NCI-H1092 (cell line): ENCODE data around the gene CLEC7A.

Source experiments
- DNase-seq: peaks from one replicate; lab custom pipeline; 2025; lab: John Stamatoyannopoulos, UW

CLEC7A gene

DNA sequence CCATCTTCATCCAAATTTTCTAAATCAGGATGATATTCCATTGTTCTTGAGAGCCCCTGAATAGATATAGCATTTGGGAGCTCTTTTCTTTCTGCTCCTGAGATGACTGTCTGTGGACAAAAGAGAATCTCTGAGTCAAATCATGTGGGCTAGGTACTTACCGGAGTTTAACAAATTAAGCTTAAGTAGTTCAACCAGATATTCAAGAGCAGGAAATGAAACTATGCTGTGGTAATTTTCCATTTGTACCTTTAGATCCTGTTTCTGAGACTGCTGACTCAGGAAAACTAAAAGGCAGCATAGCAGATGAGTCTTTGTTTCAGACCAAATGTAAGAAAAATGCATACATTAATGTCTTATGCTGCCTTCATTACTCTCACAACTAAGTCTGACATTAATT, at the start of gene CLEC7A:
Gene CLEC7A, minus strand, starts transcription at position 158 of the 400 bp plus-strand sequence. Its CDS starts 117 bp downstream, at position 41.
- DNase-seq, result no peak

GRCh38 chr12:10179776-10180181, 49.8 kb upstream of the CLEC7A start:
- DNase-seq, result no peak

DNA sequence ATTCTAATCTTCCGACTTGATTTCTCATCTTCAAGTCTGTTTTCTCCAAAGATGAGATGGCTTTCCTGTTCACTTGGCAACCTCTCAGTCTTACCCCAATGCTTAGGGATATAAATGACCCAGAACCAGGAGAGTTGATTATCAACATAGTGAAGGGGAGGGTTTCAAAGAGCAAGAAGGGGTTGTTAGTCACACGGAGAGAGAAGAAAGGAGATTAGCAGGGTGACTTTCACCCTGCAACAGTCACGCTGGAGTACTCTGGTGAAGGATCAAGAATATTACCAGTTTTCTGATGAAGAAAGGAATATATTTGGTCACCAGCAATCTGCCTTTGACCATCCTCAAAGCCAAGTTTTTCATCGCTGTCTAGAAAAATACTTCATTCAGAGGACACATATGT, 48.8 kb upstream of the CLEC7A start, which contains the start of gene TMEM52B:
Gene TMEM52B, plus strand, starts transcription at position 212 of the 400 bp plus-strand sequence. CDS start 543 bp downstream, outside the sequence.
- DNase-seq, result no peak

DNA sequence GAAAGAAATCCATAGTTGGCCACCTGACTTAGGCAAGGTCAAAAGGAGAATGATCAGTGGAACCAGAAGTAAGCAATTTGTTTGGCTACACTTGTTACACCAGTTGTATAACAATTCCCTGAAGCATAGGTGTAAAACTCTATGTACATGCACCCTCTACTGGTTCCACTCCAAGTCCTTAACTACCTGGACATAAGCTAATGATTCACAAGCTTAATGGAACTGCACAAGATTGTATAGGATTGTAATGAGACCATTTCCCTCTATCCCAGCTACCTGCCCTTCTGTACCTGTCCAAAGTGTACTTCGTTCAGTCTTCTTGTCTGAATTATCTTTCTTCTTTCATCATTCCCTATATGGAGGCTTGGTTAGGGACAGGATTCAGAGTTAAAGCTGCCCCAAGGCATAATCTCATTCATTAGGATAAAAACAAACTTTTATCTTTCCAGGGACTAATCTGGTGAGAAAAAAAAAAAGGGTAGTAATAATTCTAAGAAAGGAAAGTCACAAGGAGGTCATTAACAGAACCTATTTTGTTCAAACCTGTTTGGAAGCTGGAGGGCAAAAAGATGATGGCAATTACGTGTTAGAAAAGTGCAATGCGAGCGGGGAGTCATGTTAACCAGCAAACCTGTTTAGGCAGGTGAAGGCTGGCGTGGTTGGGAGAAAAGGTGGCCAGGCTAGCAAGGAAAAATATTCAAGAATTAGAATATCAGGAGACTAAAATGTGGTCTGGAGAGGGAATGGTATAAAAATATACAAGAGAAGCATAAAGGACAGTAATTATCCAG, 46.0 kb upstream of the CLEC7A start:
- no peak for DNase-seq

- DNase-seq, result no peak
Observed at GRCh38 chr12:10174986-10175614, 45.1 kb upstream of the CLEC7A start.

DNA sequence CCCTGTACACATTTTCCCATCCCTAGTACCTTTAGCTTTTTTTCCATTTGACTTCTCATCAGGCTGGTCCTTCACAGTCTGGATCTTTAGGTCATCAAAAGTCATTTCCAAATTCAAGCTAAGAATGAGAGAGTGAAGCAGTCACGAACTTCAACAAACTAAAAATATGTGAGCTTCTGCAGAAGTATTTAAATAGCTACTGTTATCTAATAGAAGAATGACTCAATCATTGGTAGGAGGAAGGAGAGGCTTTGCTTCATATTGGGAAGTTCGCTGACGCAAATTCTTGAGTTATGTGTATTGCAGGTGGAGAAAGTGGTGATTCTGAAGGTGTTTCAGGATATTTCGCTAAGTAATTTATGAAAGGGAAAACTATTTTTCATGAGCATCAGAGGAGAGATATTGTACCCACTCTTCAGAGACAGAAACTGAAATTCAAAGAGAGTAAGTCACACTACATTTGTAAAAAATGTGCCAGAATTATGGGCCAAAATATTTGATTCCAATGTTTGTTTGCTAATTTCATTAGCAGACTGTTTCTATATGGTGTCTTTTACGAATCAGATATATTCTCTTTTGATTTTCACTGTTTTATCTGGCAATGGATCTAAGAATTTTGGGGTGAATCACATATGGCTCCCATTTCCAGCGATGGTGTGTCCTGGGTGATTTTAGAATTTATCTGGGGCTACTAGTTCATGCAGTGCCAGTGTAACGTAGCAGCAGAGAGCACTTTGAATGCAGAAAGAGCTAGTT, 42.2 kb upstream of the CLEC7A start, which contains the start of gene OLR1:
Gene OLR1, minus strand, starts transcription at position 160 of the 756 bp plus-strand sequence. Its CDS starts 55 bp downstream, at position 105.
- no peak for DNase-seq

- no peak for DNase-seq
Observed at GRCh38 chr12:10170216-10170615, 40.2 kb upstream of the CLEC7A start.

DNA sequence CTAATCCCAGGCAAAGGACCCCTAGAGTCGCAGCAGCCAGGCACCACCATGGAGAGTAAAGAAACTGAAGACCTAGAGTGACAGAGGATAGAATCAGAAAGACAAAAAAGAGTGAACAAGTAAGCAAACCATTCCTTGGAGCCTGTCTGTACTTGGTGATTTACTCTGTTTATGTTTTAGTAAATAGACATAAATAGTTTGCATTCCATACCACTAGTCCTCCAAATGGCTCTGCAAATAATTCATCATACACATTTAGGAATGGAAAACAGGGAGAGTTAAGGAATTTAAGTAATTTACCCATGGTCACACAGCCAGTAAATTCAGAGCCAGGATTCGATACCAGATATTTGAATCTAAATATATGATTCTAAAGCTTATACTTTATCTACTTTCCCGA, 39.1 kb upstream of the CLEC7A start:
- DNase-seq, result no peak

GRCh38 chr12:10167599-10167998, 37.6 kb upstream of the CLEC7A start:
- DNase-seq, result no peak

- no peak for DNase-seq
Observed at GRCh38 chr12:10165421-10165820, 35.4 kb upstream of the CLEC7A start.

GRCh38 chr12:10163084-10163483, 33.1 kb upstream of the CLEC7A start:
- no peak for DNase-seq

DNA sequence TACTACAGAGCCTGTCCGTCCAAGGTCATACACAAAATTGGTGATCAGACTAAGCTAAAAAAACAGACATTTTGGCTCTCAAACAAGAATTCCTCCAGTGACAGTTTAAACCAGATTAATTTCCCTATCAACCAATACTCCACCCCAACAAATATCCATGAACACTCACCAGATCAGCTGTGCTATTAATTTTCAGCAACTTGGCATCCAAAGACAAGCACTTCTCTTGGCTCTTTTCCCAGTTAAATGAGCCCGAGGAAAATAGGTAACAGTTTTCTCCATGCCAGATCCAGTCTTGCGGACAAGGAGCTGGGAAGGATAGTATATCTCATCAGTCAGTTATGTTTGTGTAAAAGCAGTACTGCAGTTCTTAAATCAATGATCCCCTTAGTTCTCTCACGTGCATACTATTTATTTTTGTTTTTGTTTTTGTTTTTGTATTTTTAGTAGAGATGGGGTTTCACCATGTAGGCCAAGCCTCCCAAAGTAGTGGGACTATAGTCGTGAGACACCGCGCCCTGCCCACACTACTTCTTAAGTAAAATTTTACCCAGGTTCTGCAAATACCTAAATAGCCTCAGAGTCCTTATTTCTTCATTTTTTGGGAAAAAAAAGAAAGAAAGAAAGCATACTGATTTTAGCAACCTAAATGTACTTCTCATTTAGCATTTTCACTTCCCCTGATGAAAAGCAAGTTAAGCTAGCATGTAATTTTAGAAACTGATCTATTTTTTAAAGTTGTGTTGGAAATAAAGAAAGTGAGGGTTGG, 30.8 kb upstream of the CLEC7A start:
- no peak for DNase-seq

GRCh38 chr12:10159280-10159679, 29.3 kb upstream of the CLEC7A start:
- DNase-seq, result no peak

DNA sequence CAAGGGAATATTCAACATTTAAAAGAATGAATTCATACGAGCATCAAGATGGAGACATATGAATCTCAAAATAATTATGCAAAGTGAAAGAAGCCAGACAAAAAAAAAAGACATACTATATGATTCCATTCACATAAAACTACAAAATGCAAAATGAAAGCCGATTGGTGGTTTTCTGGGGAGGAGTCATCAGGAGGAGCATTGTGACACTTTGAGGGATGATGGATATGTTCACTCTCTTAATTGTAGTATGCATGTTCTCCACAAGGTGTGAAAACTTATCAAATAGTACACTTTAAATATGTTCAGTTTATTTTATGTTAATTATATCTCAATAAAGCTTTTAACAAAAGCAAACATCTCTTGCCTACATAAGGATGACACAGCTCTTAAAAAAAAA, 28.4 kb upstream of the CLEC7A start:
- no peak for DNase-seq

DNA sequence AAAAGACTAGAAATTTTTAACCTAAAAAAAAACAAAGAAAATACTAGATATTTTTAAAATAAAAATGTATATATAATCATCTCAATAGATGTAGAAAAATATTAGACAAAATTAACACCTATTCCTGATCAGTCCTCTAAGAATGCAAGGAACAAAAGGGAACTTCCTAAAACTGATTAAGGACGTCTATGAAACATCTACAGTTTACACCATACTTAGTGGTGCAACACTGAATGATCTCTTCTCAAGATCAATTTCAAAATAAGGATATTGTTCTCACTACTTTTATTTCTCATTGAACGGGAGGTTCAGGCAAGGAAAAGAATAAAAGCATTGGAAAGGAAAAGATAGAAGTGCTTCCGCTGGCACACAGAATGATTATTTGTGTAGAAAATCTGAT, 26.0 kb upstream of the CLEC7A start:
- DNase-seq, result no peak

DNA sequence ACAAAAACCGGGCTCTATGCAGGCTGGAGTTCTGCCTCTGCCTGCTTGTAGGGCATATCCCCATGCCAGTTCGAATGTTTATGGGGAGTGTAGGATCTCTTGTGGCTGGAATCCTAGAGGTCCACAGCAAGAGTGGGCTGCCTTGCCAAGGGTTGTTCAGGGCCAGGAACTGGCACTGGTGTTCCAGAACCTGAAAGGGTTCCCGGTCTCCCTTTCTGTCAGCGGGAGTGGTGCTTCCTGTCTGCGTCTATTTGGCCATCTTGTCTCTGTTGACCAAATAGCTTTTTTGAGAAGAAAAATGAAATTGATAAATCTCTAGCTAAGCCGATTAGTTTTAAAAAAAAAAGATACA, 24.1 kb upstream of the CLEC7A start:
- DNase-seq, result no peak

GRCh38 chr12:10153271-10154144, 23.5 kb upstream of the CLEC7A start:
- peak; percentile 37 for DNase-seq

- DNase-seq, result no peak
Observed at GRCh38 chr12:10151621-10152020, 21.6 kb upstream of the CLEC7A start.

DNA sequence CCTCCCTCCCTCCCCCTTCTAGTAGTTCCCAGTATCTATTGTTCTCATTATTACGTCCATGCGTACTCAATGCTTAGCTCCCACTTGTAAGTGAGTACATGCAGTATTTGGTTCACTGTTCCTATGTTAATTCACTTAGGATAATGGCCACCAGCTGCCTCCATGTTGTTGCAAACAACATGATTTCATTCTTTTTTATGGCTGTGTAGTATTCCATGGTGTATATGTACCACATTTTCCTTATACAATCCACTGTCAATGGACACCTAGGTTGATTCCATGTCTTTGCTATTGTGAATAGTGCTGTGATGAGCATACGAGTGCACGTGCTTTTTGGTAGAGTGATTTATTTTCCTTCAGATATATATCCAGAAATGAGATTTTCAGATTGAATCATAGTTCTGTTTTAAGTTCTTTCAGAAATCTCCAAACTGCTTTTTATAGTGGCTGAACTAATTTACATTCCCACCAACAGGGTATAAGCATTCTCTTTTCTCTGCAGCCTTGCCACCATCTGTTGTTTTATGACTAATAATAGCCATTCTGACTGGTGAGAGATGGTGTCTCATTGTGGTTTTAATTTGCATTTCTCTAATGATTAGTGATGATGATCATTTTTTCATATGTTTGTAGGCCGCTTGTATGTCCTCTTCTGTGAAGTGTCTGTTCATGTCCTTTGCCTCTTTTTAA, 17.9 kb upstream of the CLEC7A start:
- no peak for DNase-seq

DNA sequence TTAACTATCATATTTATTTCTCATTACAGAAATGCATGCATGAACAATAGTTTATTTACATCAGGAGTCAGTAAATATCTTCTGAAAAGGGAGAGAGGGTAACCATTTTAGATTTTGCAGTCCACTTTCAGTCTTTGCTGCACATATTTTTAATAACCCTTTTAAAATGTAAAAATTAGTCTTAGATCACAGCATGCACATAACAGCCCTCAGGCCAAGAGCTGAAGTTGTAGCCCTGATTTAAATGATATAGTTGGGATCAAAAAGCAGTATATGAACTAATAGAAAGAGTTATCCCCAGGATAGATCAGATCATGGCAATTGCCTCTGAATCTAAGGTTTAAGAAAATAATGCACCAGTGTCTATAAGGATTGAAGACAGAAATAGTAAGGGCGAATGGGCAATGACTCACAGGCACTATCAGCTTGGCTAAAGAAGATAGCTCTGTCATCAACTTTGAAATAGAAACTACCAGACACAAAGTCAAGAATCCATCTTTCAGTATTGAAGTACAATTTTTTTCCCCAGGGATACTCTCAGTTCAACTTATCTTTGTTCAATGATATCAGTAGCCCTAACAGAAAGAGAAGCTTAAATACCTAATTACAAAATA, 13.1 kb upstream of the CLEC7A start:
- DNase-seq, result no peak
